ENCODE measurements around the gene FSTL5. TPM values are rescaled to one million over a fixed set of nuclear protein-coding genes. Genes with fewer than 3 reads are reported as not detected.

FSTL5 gene
- total RNA-seq, 1 donor from 2014 or later = not detected

- Mint-ChIP-seq H3K9me3 (peaks cover 5% of the 10 kb centered on the region), H3K27ac (no peak overlapping the region), H3K4me3 (no peak overlapping the region), H3K4me1 (peaks cover 3% of the 10 kb centered on the region), H3K27me3 (no peaks in the 10 kb centered on the region), H3K36me3 (ENCODE audit: low read depth) (no peaks in the 10 kb centered on the region)
- ChIA-PET POLR2A (no interaction called here), CTCF (no interaction called here)
- ATAC-seq (ENCODE audit: low read depth) (no peak), DNase-seq (no peak)
- intact Hi-C loops (cut with micrococcal nuclease) = no loop called here
- TF ChIP-seq CTCF (IDR thresholded peaks at IDR 0.05) = no peak
These were observed 516.0 kb downstream of the FSTL5 start for GRCh38 chr4:161647757-161648156.

- POLR2A ChIA-PET = no interaction called here
- CTCF ChIA-PET = no interaction called here
- Mint-ChIP-seq H3K9me3 (peaks cover 4% of the 10 kb centered on the region), H3K36me3 (ENCODE audit: low read depth) (no peaks in the 10 kb centered on the region), H3K27me3 (no peaks in the 10 kb centered on the region), H3K4me1 (no peaks in the 10 kb centered on the region), H3K4me3 (no peak overlapping the region), H3K27ac (no peak overlapping the region)
- no peak for TF ChIP-seq CTCF (IDR thresholded peaks at IDR 0.05)
- intact Hi-C loops (cut with micrococcal nuclease) = no loop called here
- no peak for ATAC-seq (ENCODE audit: low read depth)
- DNase-seq = no peak
These were observed 521.1 kb downstream of the FSTL5 start for GRCh38 chr4:161642708-161643107.

- H3K36me3 Mint-ChIP-seq (ENCODE audit: low read depth) = no peaks in the 10 kb centered on the region
- ATAC-seq (ENCODE audit: low read depth) = no peak
- POLR2A ChIA-PET = no interaction called here
These were observed 533.9 kb downstream of the FSTL5 start for GRCh38 chr4:161629694-161630441.

GRCh38 chr4:161604516-161605300 is 559.1 kb downstream of the FSTL5 start:
- no peak for DNase-seq
- ChIA-PET POLR2A (no interaction called here), CTCF (no interaction called here)
- no peaks in the 10 kb centered on the region for H3K27me3 Mint-ChIP-seq
- H3K4me3 Mint-ChIP-seq = no peak overlapping the region
- no peak overlapping the region for H3K27ac Mint-ChIP-seq
- H3K9me3 Mint-ChIP-seq = peaks cover 3% of the 10 kb centered on the region
- no peaks in the 10 kb centered on the region for H3K36me3 Mint-ChIP-seq (ENCODE audit: low read depth)
- intact Hi-C loops (cut with micrococcal nuclease) = no loop called here
- H3K4me1 Mint-ChIP-seq = no peaks in the 10 kb centered on the region
- no peak for TF ChIP-seq CTCF (IDR thresholded peaks at IDR 0.05)
- ATAC-seq (ENCODE audit: low read depth) = no peak

More at GRCh38 chr4:161629694-161630441, 533.9 kb downstream of the FSTL5 start:
- TF ChIP-seq CTCF (IDR thresholded peaks at IDR 0.05) = no peak
- no peak for DNase-seq
- Mint-ChIP-seq H3K4me1 (no peaks in the 10 kb centered on the region), H3K27ac (no peak overlapping the region), H3K9me3 (peaks cover 6% of the 10 kb centered on the region), H3K4me3 (no peak overlapping the region), H3K27me3 (no peaks in the 10 kb centered on the region)
- intact Hi-C loops (cut with micrococcal nuclease) = no loop called here
- CTCF ChIA-PET = no interaction called here

- intact Hi-C loops (cut with micrococcal nuclease) = no loop called here
- no peaks in the 10 kb centered on the region for H3K36me3 Mint-ChIP-seq (ENCODE audit: low read depth)
- CTCF ChIA-PET = no interaction called here
- no peak overlapping the region for H3K4me3 Mint-ChIP-seq
- POLR2A ChIA-PET = no interaction called here
- peaks cover 3% of the 10 kb centered on the region for H3K9me3 Mint-ChIP-seq
- no peak for TF ChIP-seq CTCF (IDR thresholded peaks at IDR 0.05)
- ATAC-seq (ENCODE audit: low read depth) (no peak), DNase-seq (no peak)
- no peaks in the 10 kb centered on the region for H3K4me1 Mint-ChIP-seq
- no peaks in the 10 kb centered on the region for H3K27me3 Mint-ChIP-seq
- H3K27ac Mint-ChIP-seq = no peak overlapping the region
These were observed 562.8 kb downstream of the FSTL5 start for GRCh38 chr4:161601011-161601410.
